Cardiac muscle cell (in vitro differentiated cells and primary cell): Measurements from ENCODE around the gene LAMTOR4. TPM values are rescaled to one million over a fixed set of nuclear protein-coding genes. Genes with fewer than 3 reads are reported as not detected.

Source experiments
- DNase-seq, 2 donors: peaks; one replicate each; pipeline versions ENCODE4 v3.0.0 to v3.0.0-alpha.2; 2010 to 2017; ENCODE audit warnings: low read depth in 1 of 2, low spot score in 1 of 2
- H3K27ac ChIP-seq: fragments of 200-600 bp; sonication (generic); 2 replicates; pipeline ENCODE4 v1.5.1; 2016
- H3K27me3 ChIP-seq: fragments of 200-600 bp; sonication (generic); 2 replicates; pipeline ENCODE4 v1.6.0; 2016; ENCODE audit warnings: control low read depth
- H3K36me3 ChIP-seq: fragments of 200-600 bp; sonication (generic); 2 replicates; pipeline ENCODE4 v1.5.1; 2016; ENCODE audit warnings: control low read depth
- H3K4me1 ChIP-seq: fragments of 200-600 bp; sonication (generic); 2 replicates; pipeline ENCODE4 v1.8.1; 2017; ENCODE audit warnings: low read depth, mild to moderate bottlenecking, mixed run types
- H3K4me3 ChIP-seq: fragments of 200-600 bp; sonication (generic); 2 replicates; pipeline ENCODE4 v1.5.1; 2016; ENCODE audit warnings: mild to moderate bottlenecking
- H3K9me3 ChIP-seq: fragments of 200-600 bp; sonication (generic); 2 replicates; pipeline ENCODE4 v1.5.1; 2017; ENCODE audit warnings: low read depth, mild to moderate bottlenecking, control low read depth
- CTCF ChIP-seq: IDR thresholded peaks from 2 replicates; pipeline ENCODE4 v1.5.1; 2012; ENCODE audit warnings: low read depth, mild to moderate bottlenecking, low read length
- polyA plus RNA-seq: library from polyadenylated mRNA; unstranded; fragments of >200 nt; fragmentation: Nextera tagmentation; extraction: Ambion mirVana; gene quantifications from 2 replicates; pipeline ENCODE4 v1.2.1, GENCODE V29; 2016
- total RNA-seq: library from RNA; depleted of rRNA; stranded (reverse); fragments of >200 nt; gene quantifications from 2 replicates; pipeline ENCODE4 v1.2.3, GENCODE V29; 2016

LAMTOR4 gene
- total and polyA plus RNA-seq, 2 experiments from 2014 or later, result 199 to 280 TPM

GRCh38 chr7:100102950-100103840 lies 45.5 kb upstream of the LAMTOR4 start:
- Histone ChIP-seq H3K9me3 (no peaks in the 10 kb centered on the region), H3K4me3 (no peak overlapping the region), H3K36me3 (peaks cover 20% of the 10 kb centered on the region), H3K4me1 (no peaks in the 10 kb centered on the region), H3K27ac (no peak overlapping the region), H3K27me3 (no peaks in the 10 kb centered on the region)
- peak in 1 of 2 donors; percentile 94 for DNase-seq
- TF ChIP-seq CTCF, result no peak

GRCh38 chr7:100105534-100105933 lies 43.2 kb upstream of the LAMTOR4 start:
- peaks cover 21% of the 10 kb centered on the region for H3K36me3 ChIP-seq
- H3K4me1 ChIP-seq, result no peaks in the 10 kb centered on the region
- no peak for DNase-seq
- no peak for TF ChIP-seq CTCF
- H3K4me3 ChIP-seq, result no peak overlapping the region
- H3K27ac ChIP-seq, result no peak overlapping the region
- H3K27me3 ChIP-seq, result no peaks in the 10 kb centered on the region
- H3K9me3 ChIP-seq, result no peaks in the 10 kb centered on the region

GRCh38 chr7:100106633-100107032 lies 42.1 kb upstream of the LAMTOR4 start:
- peaks cover 28% of the 10 kb centered on the region for H3K36me3 ChIP-seq
- DNase-seq, result no peak
- H3K9me3 ChIP-seq, result no peaks in the 10 kb centered on the region
- no peaks in the 10 kb centered on the region for H3K27me3 ChIP-seq
- no peak overlapping the region for H3K27ac ChIP-seq
- no peaks in the 10 kb centered on the region for H3K4me1 ChIP-seq
- H3K4me3 ChIP-seq, result no peak overlapping the region
- TF ChIP-seq CTCF, result no peak

GRCh38 chr7:100107125-100107737 lies 41.5 kb upstream of the LAMTOR4 start:
- no peaks in the 10 kb centered on the region for H3K4me1 ChIP-seq
- H3K4me3 ChIP-seq, result no peak overlapping the region
- H3K9me3 ChIP-seq, result no peaks in the 10 kb centered on the region
- H3K27me3 ChIP-seq, result no peaks in the 10 kb centered on the region
- DNase-seq, result no peak
- peaks cover 33% of the 10 kb centered on the region for H3K36me3 ChIP-seq
- no peak overlapping the region for H3K27ac ChIP-seq
- TF ChIP-seq CTCF, result no peak

- no peaks in the 10 kb centered on the region for H3K9me3 ChIP-seq
- no peak for DNase-seq
- TF ChIP-seq CTCF, result no peak
- no peak overlapping the region for H3K4me3 ChIP-seq
- no peak overlapping the region for H3K27ac ChIP-seq
- H3K27me3 ChIP-seq, result no peaks in the 10 kb centered on the region
- H3K4me1 ChIP-seq, result no peaks in the 10 kb centered on the region
- peaks cover 33% of the 10 kb centered on the region for H3K36me3 ChIP-seq
Measured at GRCh38 chr7:100107890-100108289, 40.8 kb upstream of the LAMTOR4 start.
